B cell (primary cell): ENCODE results near the gene ACAN. TPM values are rescaled to one million over a fixed set of nuclear protein-coding genes. Genes with fewer than 3 reads are reported as not detected.

Source experiments
- ATAC-seq: fragments of 200-7000 bp; cut with Tn5 transposase; one replicate; pipeline ENCODE4 v1.10.0; 2021; ENCODE audit warnings: low read depth, mild to moderate bottlenecking, moderate number of reproducible peaks, moderate library complexity
- CTCF ChIA-PET: fragments of 350-600 bp; sonication (Branson Sonifier 250); formaldehyde crosslinking; loops from one replicate; lab custom pipeline; 2021; ENCODE audit warnings: antibody characterized with exemption, inconsistent platforms; lab: Charles Lee
- POLR2A ChIA-PET: fragments of 350-600 bp; sonication (Branson Sonifier 250); formaldehyde crosslinking; loops from one replicate; lab custom pipeline; 2021; ENCODE audit warnings: antibody characterized with exemption; lab: Charles Lee
- DNase-seq: peaks from one replicate; pipeline ENCODE4 v3.0.0; 2013
- H2AFZ ChIP-seq: 2 replicates; pipeline ENCODE4 v1.6.1; 2012; ENCODE audit warnings: mild to moderate bottlenecking, low read depth, low read length; ENCODE audit not compliant: insufficient read depth, poor library complexity, severe bottlenecking
- H3K27ac ChIP-seq, 2 donors: 1 replicate in 1 of 2; 2 replicates in 1 of 2; pipeline ENCODE4 v1.5.1; 2012 to 2013; ENCODE audit warnings: low read length in 2 of 2, mild to moderate bottlenecking in 2 of 2, moderate library complexity in 1 of 2
- H3K27me3 ChIP-seq, 4 experiments: fragments of 200-600 bp in 1 of 4; sonication (generic) in 1 of 4; replicated peaks in 1 of 4; 1 replicate in 2 of 4; 2 replicates in 2 of 4; pipeline versions ENCODE4 v1.6.1 to v1.7.0; 2013 to 2016; ENCODE audit warnings: low read length in 3 of 4, mild to moderate bottlenecking in 2 of 4, mixed read lengths in 1 of 4, moderate library complexity in 1 of 4; ENCODE audit not compliant: insufficient read depth in 4 of 4, control insufficient read depth in 3 of 4; ENCODE audit errors: control extremely low read depth in 1 of 4
- H3K36me3 ChIP-seq, 2 experiments: replicated peaks in 1 of 2; 1 replicate in 1 of 2; 2 replicates in 1 of 2; pipeline versions ENCODE4 v1.6.1 to v1.7.1; 2013; ENCODE audit warnings: low read length in 1 of 2; ENCODE audit not compliant: insufficient read depth in 2 of 2, control insufficient read depth in 1 of 2; ENCODE audit errors: control extremely low read depth in 1 of 2, extremely low read depth in 1 of 2
- H3K4me1 ChIP-seq, 2 donors: fragments of 200-600 bp in 1 of 2; sonication (generic) in 1 of 2; 1 replicate in 1 of 2; 2 replicates in 1 of 2; pipeline versions ENCODE4 v1.5.1 to v1.6.1; 2013 to 2017; ENCODE audit warnings: low read length in 2 of 2; ENCODE audit not compliant: control insufficient read depth in 2 of 2, insufficient read depth in 2 of 2
- H3K4me2 ChIP-seq: replicated peaks from 2 replicates; pipeline ENCODE3; 2012; ENCODE audit warnings: mild to moderate bottlenecking, low read depth, low read length; ENCODE audit not compliant: poor library complexity, severe bottlenecking
- H3K4me3 ChIP-seq, 5 experiments: fragments of 200-600 bp in 1 of 5; sonication (generic) in 1 of 5; 1 replicate in 3 of 5; 2 replicates in 2 of 5; pipeline versions ENCODE4 v1.5.1 to v1.7.0; 2011 to 2016; ENCODE audit warnings: low read length in 4 of 5, mild to moderate bottlenecking in 4 of 5, low read depth in 2 of 5, control low read depth in 1 of 5, moderate library complexity in 1 of 5; ENCODE audit not compliant: insufficient read depth in 1 of 5; ENCODE audit errors: control extremely low read depth in 1 of 5, extremely low read depth in 1 of 5
- H3K79me2 ChIP-seq: fragments of 200-600 bp; sonication (generic); one replicate; pipeline ENCODE4 v1.6.0; 2016; ENCODE audit warnings: low read length; ENCODE audit not compliant: control insufficient read depth, insufficient read depth
- H3K9ac ChIP-seq: fragments of 200-600 bp; sonication (generic); 2 replicates; pipeline ENCODE4 v1.6.1; 2017; ENCODE audit warnings: mild to moderate bottlenecking, low read length, moderate library complexity
- H3K9me3 ChIP-seq, 3 donors: one replicate each; pipeline versions ENCODE4 v1.6.1 to v1.7.1; 2013; ENCODE audit warnings: low read length in 2 of 3; ENCODE audit not compliant: control insufficient read depth in 2 of 3, insufficient read depth in 1 of 3; ENCODE audit errors: control extremely low read depth in 1 of 3
- H4K20me1 ChIP-seq: 2 replicates; pipeline ENCODE4 v1.6.0; 2012; ENCODE audit warnings: mild to moderate bottlenecking, low read length; ENCODE audit not compliant: insufficient read depth, control insufficient read depth, poor library complexity, severe bottlenecking
- H3K27ac Mint-ChIP-seq: one replicate; pipeline ENCODE4 v1.8.0; 2021; ENCODE audit warnings: mixed read lengths
- H3K27me3 Mint-ChIP-seq: one replicate; pipeline ENCODE4 v1.8.0; 2021; ENCODE audit warnings: mixed read lengths
- H3K4me1 Mint-ChIP-seq: one replicate; pipeline ENCODE4 v1.8.0; 2021; ENCODE audit warnings: mixed read lengths
- H3K4me3 Mint-ChIP-seq: one replicate; pipeline ENCODE4 v1.8.0; 2021; ENCODE audit warnings: mixed read lengths
- H3K9me3 Mint-ChIP-seq: one replicate; pipeline ENCODE4 v1.8.0; 2022; ENCODE audit warnings: mixed read lengths; ENCODE audit not compliant: insufficient read depth
- CTCF ChIP-seq: fragments of 200-600 bp; IDR thresholded peaks from one replicate; pipeline ENCODE4 v1.8.0; 2022; ENCODE audit warnings: antibody characterized with exemption, mild to moderate bottlenecking
- EZH2 ChIP-seq: IDR thresholded peaks from 2 replicates; pipeline ENCODE4 v1.6.1; 2012; ENCODE audit warnings: borderline replicate concordance, low read depth, mild to moderate bottlenecking, moderate library complexity, low read length; ENCODE audit not compliant: insufficient read depth, poor library complexity, severe bottlenecking
- WGBS: methylation state at CpG from one replicate; pipeline ENCODE4 v1.1.5; 2013; ENCODE audit warnings: missing lambda C conversion rate; ENCODE audit not compliant: insufficient coverage; 5-methylcytosine and 5-hydroxymethylcytosine counted together
- intact Hi-C: fragments of 100-400 bp; cut with micrococcal nuclease; formaldehyde crosslinking; loops from one replicate; pipeline ENCODE4 v1.10.0; 2022
- polyA plus RNA-seq: library from polyadenylated mRNA; depleted of rRNA; stranded (reverse); fragments of >200 nt; gene quantifications from 2 replicates; pipeline ENCODE4 v1.2.3, GENCODE V29; 2012
- total RNA-seq, 2 donors: library from RNA; stranded (reverse); fragments of 120-200 nt in 1 of 2; gene quantifications; 1 replicate in 1 of 2; 2 replicates in 1 of 2; pipeline versions ENCODE4 v1.2.3 to v1.2.4, GENCODE V29; 2013 to 2022

ACAN gene
- total and polyA plus RNA-seq, 2 donors (not counting 1 experiment from before 2014, with no cell fraction given): 0.01 TPM; not detected in 1

GRCh38 chr15:88912500-88912921, 109.3 kb downstream of the ACAN start:
- Mint-ChIP-seq H3K27me3 (peaks cover 9% of the 10 kb centered on the region), H3K4me1 (peaks cover 21% of the 10 kb centered on the region), H3K4me3 (peak overlapping the region; percentile 96), H3K9me3 (no peaks in the 10 kb centered on the region), H3K27ac (peak overlapping the region; percentile 38)
- intact Hi-C loops: no loop called here
- Histone ChIP-seq H3K36me3 (no peaks in the 10 kb centered on the region), H4K20me1 (no peaks in the 10 kb centered on the region), H3K4me3 (peak overlapping the region; percentile 31 to 73 (median 59)), H3K4me2 (peak overlapping the region; percentile 84), H3K27me3 (no peaks in the 10 kb centered on the region), H3K79me2 (no peaks in the 10 kb centered on the region), H2AFZ (peak overlapping the region; percentile 71), H3K27ac (no peak overlapping the region), H3K4me1 (peaks cover 4 to 15% of the 10 kb centered on the region in 2 donors), H3K9me3 (peaks cover 0 to 1% (median 0%) of the 10 kb centered on the region in 3 donors), H3K9ac (peak overlapping the region; percentile 71)
- no peak for ATAC-seq
- TF ChIP-seq CTCF (no peak), EZH2 (no peak)
- 56% methylated on average over 20 of the region's 20 CpGs for WGBS
- DNase-seq: no peak
- ChIA-PET POLR2A (no interaction called here), CTCF (interaction anchor here (1.4 to 1.5 kb wide), 2 partner anchors 10 to 288 kb away, joined by 4 read pairs; no protein-coding TSS in a partner anchor)

GRCh38 chr15:88913017-88913849, 110.0 kb downstream of the ACAN start, which contains the start of gene MFGE8:
Gene MFGE8 (minus strand): TSS chr15:88913379. CDS start chr15:88913319, 60 bp downstream.
- peak within 1 kb of the TSS; percentile 53 to 73 (median 59) for H3K4me3 ChIP-seq
- peak; percentile 85 for ATAC-seq
- H3K27ac ChIP-seq: no peak within 1 kb of the TSS
- Mint-ChIP-seq H3K4me1 (peaks cover 21% of the 10 kb centered on the region), H3K9me3 (no peaks in the 10 kb centered on the region), H3K27me3 (peaks cover 15% of the 10 kb centered on the region), H3K27ac (peak within 1 kb of the TSS; percentile 75), H3K4me3 (peak within 1 kb of the TSS; percentile 96)
- intact Hi-C loops: loop anchor here (1.0 kb wide), 1 partner anchor 16 kb away; no protein-coding TSS in a partner anchor
- peak within 1 kb of the TSS; percentile 71 for H3K9ac ChIP-seq
- TF ChIP-seq CTCF: no peak
- TF ChIP-seq EZH2: no peak
- peaks cover 0 to 1% (median 0%) of the 10 kb centered on the region in 3 donors for H3K9me3 ChIP-seq
- H3K27me3 ChIP-seq: no peaks in the 10 kb centered on the region
- CTCF ChIA-PET: no interaction called here
- DNase-seq: peak; percentile 70
- H3K36me3 ChIP-seq: no peaks in the 10 kb centered on the region
- H3K79me2 ChIP-seq: no peaks in the 10 kb centered on the region
- POLR2A ChIA-PET: no interaction called here
- H2AFZ ChIP-seq: peak within 1 kb of the TSS; percentile 71
- peaks cover 4 to 15% of the 10 kb centered on the region in 2 donors for H3K4me1 ChIP-seq
- WGBS: under 1% methylated on average over 40 of the region's 67 CpGs
- peak within 1 kb of the TSS; percentile 84 for H3K4me2 ChIP-seq
- H4K20me1 ChIP-seq: no peaks in the 10 kb centered on the region
